ENCODE results near the gene PARP15.

- no peak for TF ChIP-seq CTCF (IDR thresholded peaks at IDR 0.05)
- no peak for TF ChIP-seq ATF3 (CRISPR knock-in tag; conservative IDR thresholded peaks at IDR 0.05)
- TF ChIP-seq USF1 (CRISPR knock-in tag; IDR thresholded peaks at IDR 0.05) = no peak
- TF ChIP-seq ZBTB21 (CRISPR knock-in tag; IDR thresholded peaks at IDR 0.05; ENCODE audit: borderline replicate concordance) = no peak
- TF ChIP-seq TEAD1 (CRISPR knock-in tag; IDR thresholded peaks at IDR 0.05) = no peak
- TF ChIP-seq SMAD4 (CRISPR knock-in tag; IDR thresholded peaks at IDR 0.05) = no peak
- TF ChIP-seq NR2C2 (CRISPR knock-in tag; IDR thresholded peaks at IDR 0.05) = no peak
- TF ChIP-seq CREM (CRISPR knock-in tag; IDR thresholded peaks at IDR 0.05) = no peak
Observed at GRCh38 chr3:122681974-122682409, 104.5 kb downstream of the PARP15 start.

Measured in WTC11 (cell line).